Astrocyte of the hippocampus (primary cell): ENCODE measurements around the gene CD151.

Experiments
- DNase-seq: peaks from one replicate; pipeline ENCODE4 v3.0.0; 2011; ENCODE audit warnings: low read depth, low spot score

The CD151 gene

GRCh38 chr11:815675-816432 is 16.9 kb upstream of the CD151 start:
- no peak for DNase-seq

- no peak for DNase-seq
Observed at GRCh38 chr11:816433-816779, 16.3 kb upstream of the CD151 start.

DNA sequence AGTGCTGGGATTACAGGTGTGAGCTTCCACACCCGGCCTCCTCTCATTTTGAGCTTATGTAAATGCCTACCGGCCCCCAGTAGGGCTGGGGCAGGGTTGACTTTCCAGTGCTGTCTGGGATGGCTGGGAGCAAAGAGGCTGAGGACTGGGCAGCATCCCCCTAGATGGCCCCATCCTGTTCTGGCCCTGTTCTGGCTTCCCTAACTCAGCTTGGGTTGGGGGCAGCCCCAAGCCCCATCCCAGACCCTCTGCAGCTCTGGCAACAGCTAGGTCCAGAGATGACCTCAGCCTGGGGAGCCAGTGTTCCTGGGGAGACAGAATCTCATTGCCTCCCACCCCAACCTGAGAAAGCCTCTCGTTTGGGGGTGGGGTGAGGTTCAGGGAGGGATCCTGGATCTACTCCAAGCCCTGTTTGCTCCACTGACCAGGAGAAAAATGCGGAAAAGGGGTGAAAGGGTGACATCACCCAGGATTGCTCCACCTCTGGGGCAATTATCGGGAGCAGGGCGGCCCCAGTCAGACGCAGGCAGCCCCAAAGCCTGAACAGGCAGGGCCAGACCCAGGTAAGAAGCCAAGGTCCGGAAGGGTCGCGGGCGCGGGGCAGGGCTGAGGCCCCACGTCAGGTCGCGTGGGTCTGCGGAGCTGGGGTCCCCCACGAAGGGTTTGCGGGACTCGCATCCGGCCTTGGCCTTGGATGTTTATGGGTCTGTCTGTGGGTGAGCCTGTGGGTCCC is 14.2 kb upstream of the CD151 start, which contains the start of gene PNPLA2:
TSS of gene PNPLA2 (plus strand) at position 519 of the 733 bp plus-strand sequence. CDS start 805 bp downstream, outside the sequence.
- DNase-seq: no peak

- peak; percentile 95 for DNase-seq
Observed at GRCh38 chr11:819129-819931, 13.4 kb upstream of the CD151 start.

DNA sequence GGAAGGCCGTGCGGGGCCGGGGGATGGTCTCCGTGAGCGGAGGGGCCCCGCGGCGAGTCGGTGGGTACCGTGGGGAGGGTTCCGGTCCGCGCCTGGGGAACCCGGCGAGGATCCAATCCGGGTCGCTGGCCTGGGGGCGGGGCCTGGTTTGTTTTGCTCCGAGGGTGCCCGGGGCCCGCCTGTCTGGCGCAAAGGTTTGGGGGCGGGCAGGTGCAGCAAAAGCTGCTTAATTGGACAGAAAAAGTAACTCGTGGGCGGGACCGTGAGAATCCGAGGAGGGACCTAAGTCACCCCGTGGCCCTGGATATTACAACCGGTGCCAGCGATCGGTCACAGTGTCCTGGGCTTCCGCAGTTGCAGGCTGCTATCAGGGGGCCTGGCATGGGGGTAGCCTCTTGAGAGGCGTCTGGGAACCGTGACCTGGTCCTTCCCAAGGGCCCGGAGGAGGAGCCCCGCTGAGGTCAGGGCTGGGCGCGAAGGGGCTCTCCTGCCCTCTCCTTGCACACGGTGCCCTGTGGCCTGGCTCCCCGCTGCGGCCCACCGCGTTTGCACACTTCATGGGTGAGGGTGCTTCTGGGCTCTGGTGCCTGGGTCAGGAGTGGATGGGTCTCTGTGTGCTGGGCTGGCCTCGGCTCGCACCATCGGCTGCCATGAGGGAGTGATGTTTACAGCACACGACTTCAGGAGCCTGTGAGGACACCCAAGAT is 12.7 kb upstream of the CD151 start:
- DNase-seq: peak; percentile 80

DNA sequence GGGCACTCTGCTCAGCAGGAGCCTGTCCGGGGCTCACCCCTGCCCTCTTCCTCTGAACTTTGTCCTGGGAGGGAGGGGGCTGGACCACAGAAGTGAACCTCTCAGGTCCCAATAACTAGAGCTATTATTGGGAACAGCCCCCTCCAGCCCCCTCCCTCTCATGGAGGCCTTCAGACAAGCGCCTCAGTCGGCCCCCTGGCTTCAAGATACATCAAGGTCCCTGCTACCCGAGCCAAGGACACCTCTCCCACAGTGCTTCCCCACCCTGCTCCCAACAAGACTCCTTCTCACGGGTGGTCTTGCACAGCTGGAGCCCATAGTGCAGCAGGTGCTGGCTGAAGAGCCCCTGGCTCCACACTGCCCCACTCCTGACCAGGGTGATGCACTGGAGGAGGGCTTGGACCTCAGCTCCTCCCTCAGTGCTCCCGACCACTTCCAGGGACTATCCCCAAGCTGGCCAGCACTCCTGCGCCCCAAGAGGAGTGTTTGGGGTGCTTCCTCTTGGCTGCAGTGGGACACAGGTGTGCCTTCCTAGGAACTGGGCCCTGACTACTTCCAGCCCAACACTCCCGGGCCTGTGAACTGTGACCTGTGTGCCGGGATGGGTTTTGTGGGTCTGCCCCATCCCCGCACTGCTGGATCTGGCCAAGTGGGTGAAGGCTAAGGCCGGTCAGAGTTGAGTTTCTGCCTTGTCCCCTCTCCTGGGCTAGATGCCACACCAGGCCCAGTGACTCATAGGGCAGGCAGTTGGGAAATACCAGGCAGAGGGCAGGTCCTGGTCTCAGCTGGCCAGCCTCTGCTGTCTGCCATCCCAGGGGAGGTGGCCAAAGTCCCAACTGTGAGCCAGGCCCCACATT is 11.9 kb upstream of the CD151 start:
- peak; percentile 82 for DNase-seq

GRCh38 chr11:821512-822371 is 11.0 kb upstream of the CD151 start:
- DNase-seq: no peak

DNA sequence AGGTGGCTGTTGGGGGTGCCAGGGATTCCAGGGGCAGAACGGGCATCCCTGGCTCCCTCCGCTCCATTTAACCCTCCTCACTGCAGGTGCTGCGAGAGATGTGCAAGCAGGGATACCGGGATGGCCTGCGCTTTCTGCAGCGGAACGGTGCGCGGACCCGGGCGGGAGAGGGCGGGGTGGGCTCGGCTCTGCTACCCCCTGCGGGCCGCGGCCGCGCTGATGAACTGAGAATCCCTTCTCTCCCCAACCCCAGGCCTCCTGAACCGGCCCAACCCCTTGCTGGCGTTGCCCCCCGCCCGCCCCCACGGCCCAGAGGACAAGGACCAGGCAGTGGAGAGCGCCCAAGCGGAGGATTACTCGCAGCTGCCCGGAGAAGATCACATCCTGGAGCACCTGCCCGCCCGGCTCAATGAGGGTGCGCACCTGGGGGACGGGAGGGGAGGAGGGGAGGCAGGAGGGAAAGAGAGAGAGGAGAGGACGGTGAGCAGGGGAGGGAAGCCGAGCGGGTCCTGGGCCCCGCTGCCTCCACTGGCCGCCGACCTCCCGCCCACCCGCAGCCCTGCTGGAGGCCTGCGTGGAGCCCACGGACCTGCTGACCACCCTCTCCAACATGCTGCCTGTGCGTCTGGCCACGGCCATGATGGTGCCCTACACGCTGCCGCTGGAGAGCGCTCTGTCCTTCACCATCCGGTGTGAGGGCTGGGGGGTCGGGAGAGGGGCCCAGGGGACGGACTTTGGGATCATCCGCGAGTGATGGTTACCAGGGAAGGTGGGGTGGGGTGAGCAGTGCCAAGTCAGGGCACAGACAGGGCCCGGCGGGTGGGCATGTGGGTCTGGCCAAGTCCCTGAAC is 9.1 kb upstream of the CD151 start:
- DNase-seq: no peak

DNA sequence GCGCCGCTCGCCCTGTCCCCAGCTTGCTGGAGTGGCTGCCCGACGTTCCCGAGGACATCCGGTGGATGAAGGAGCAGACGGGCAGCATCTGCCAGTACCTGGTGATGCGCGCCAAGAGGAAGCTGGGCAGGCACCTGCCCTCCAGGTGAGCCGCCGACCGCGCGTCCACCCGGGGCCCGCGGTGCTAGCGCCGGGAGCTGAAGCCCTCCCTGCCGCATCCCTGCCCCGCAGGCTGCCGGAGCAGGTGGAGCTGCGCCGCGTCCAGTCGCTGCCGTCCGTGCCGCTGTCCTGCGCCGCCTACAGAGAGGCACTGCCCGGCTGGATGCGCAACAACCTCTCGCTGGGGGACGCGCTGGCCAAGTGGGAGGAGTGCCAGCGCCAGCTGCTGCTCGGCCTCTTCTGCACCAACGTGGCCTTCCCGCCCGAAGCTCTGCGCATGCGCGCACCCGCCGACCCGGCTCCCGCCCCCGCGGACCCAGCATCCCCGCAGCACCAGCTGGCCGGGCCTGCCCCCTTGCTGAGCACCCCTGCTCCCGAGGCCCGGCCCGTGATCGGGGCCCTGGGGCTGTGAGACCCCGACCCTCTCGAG is 8.4 kb upstream of the CD151 start:
- DNase-seq: no peak

GRCh38 chr11:824942-825341 is 7.8 kb upstream of the CD151 start:
- no peak for DNase-seq

- no peak for DNase-seq
Observed at GRCh38 chr11:825366-826226, 7.2 kb upstream of the CD151 start.

DNA sequence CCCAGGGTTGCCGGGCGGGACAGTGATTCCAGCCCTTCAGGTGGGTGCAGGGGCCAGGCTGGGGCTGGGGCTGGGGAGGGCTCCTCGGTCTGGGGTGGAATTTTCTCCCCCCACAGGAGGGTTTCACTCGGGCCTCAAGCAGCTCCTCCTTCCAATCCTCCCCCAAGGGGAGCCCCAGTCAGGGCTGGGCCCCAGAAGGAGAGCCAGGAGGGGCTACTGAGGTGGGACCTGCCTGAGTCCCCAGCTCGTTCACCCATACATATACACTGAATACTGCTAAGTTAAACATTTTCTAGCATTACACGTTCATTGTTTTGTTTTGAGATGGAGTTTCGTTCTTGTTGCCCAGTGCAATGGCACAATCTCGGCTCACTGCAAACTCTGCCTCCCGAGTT is 6.5 kb upstream of the CD151 start:
- no peak for DNase-seq

- DNase-seq: no peak
Observed at GRCh38 chr11:826836-827145, 6.0 kb upstream of the CD151 start.

- DNase-seq: no peak
Observed at GRCh38 chr11:827146-827896, 5.4 kb upstream of the CD151 start.

- no peak for DNase-seq
Observed at GRCh38 chr11:827897-828192, 4.9 kb upstream of the CD151 start, which contains the start of gene CRACR2B. Gene CRACR2B (plus strand): TSS chr11:827919. CDS start chr11:828608, 689 bp downstream.

- peak; percentile 28 for DNase-seq
Observed at GRCh38 chr11:828506-829175, 4.1 kb upstream of the CD151 start.
